Measurements from ENCODE around the gene UQCRC2. TPM values are rescaled to one million over a fixed set of nuclear protein-coding genes. Genes with fewer than 3 reads are reported as not detected.

Gene UQCRC2
- total RNA-seq, 1 donor from 2014 or later: 252 TPM

DNA sequence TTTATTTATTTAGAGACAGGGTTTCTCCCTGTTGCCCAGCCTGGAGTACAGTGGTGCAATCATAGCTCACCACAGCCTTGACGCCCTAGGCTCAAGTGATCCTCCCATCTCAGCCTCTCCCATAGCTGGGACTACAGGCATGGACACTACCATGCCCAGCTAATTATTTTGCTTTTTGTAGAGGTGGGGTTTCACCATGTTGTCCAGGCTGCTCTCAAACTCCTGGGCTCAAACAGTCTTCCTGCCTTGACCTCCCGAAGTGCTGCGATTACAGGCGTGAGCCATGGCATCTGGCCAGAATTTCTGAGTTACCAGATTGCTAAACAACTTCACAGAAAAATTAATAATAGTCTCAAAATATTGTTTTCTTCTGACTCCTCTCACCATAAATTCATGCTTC, 76.5 kb downstream of the UQCRC2 start:
- Histone ChIP-seq H3K4me3 (ENCODE audit: low read depth, low read length) (no peak overlapping the region), H3K36me3 (ENCODE audit: control insufficient read depth, insufficient read depth, low read length) (no peaks in the 10 kb centered on the region), H3K27me3 (ENCODE audit: control insufficient read depth, insufficient read depth, low read length) (no peaks in the 10 kb centered on the region)
- TF ChIP-seq, protein P1, sequence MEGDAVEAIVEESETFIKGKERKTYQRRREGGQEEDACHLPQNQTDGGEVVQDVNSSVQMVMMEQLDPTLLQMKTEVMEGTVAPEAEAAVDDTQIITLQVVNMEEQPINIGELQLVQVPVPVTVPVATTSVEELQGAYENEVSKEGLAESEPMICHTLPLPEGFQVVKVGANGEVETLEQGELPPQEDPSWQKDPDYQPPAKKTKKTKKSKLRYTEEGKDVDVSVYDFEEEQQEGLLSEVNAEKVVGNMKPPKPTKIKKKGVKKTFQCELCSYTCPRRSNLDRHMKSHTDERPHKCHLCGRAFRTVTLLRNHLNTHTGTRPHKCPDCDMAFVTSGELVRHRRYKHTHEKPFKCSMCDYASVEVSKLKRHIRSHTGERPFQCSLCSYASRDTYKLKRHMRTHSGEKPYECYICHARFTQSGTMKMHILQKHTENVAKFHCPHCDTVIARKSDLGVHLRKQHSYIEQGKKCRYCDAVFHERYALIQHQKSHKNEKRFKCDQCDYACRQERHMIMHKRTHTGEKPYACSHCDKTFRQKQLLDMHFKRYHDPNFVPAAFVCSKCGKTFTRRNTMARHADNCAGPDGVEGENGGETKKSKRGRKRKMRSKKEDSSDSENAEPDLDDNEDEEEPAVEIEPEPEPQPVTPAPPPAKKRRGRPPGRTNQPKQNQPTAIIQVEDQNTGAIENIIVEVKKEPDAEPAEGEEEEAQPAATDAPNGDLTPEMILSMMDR (IDR thresholded peaks at IDR 0.05; ENCODE audit: insufficient read depth, low read length, severe bottlenecking): no peak
- DNase-seq (ENCODE audit: low read depth) (no peak), FAIRE-seq (no peak)

DNA sequence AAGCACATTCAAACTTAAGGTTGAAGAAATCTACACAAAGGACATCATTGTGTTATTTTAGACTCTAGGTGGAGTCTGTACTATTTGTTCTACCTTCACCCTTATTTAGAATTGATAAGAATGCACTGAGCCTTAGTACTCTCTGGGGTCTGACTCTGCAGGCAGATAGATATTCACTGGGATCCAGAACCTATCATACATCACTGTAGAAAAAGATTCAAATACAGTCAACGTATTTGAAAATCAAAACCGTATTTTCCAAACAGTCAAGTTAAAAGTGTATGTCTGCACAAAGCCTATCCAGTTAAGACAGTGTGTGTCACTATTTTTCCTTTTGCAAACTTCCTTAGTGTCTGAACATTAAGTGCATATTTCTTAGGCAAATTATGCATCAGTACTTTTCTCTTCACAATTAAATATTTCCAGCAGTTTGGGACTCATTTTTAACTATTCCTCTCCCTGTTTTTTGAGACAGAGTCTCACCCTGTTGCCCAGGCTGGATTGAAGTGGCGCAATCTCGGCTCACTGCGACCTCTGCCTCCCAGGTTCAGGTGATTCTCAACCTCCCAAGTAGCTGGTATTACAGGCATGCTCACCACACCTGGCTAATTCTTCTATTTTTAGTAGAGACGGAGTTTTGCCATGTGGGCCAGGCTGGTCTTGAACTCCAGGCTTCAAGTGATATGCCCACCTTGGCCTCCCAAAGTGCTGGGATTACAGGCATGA, 77.1 kb downstream of the UQCRC2 start:
- Histone ChIP-seq H3K36me3 (ENCODE audit: control insufficient read depth, insufficient read depth, low read length) (no peaks in the 10 kb centered on the region), H3K27me3 (ENCODE audit: control insufficient read depth, insufficient read depth, low read length) (no peaks in the 10 kb centered on the region), H3K4me3 (ENCODE audit: low read depth, low read length) (no peak overlapping the region)
- TF ChIP-seq, protein P1 (IDR thresholded peaks at IDR 0.05; ENCODE audit: insufficient read depth, low read length, severe bottlenecking): no peak
- FAIRE-seq: no peak
- no peak for DNase-seq (ENCODE audit: low read depth)

DNA sequence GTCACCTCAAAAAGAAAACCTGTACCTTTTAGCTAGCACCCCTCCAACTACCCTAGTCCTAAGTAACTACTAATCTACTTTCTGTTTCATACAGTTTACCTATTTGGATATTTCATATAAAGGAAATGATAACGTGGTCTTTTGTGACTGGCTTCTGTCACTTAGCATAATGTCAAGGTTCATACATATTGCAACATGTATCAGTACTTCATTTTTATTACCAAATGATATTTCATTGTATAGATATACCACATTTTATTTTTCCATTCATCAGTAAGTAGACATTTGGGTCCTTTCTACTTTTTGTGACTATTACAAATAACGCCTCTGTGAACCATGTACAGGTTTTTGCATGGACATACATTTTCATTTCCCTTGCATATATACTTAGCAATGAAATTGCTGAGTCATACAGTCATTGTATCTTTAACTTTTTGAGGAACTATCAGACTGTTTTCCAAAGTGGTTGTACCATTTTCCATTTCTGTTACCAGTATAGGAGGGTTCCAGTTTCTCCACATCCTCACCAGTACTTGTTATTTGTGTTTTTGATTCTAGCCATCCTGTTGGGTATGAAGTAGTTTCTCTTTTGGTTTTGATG, 78.4 kb downstream of the UQCRC2 start:
- DNase-seq (ENCODE audit: low read depth): no peak
- FAIRE-seq: no peak
- TF ChIP-seq, protein P1 (IDR thresholded peaks at IDR 0.05; ENCODE audit: insufficient read depth, low read length, severe bottlenecking): no peak
- H3K4me3 ChIP-seq (ENCODE audit: low read depth, low read length): no peak overlapping the region
- H3K36me3 ChIP-seq (ENCODE audit: control insufficient read depth, insufficient read depth, low read length): no peaks in the 10 kb centered on the region
- no peaks in the 10 kb centered on the region for H3K27me3 ChIP-seq (ENCODE audit: control insufficient read depth, insufficient read depth, low read length)

Other genes starting within 250 kb of the UQCRC2 start
- gene NPIPB4, start 95.6 kb upstream of the UQCRC2 start, total RNA-seq: 22.9 and 27.1 TPM in 2 replicates
- not detected in 2 replicates for gene PDZD9, start 47.8 kb downstream of the UQCRC2 start, total RNA-seq
- gene MOSMO, start 54.8 kb downstream of the UQCRC2 start, total RNA-seq: 9.7 and 17.6 TPM in 2 replicates
- gene VWA3A, start 139.2 kb downstream of the UQCRC2 start, total RNA-seq: under 0.01 TPM in 1 of 2 replicates, not detected in the other
- not detected in 2 replicates for gene SDR42E2, start 209.1 kb downstream of the UQCRC2 start, total RNA-seq